Dermis blood vessel endothelial cell (primary cell): Measurements from ENCODE around the gene COX7B2. TPM values are rescaled to one million over a fixed set of nuclear protein-coding genes. Genes with fewer than 3 reads are reported as not detected.

Source experiments
- DNase-seq: peaks from one replicate; pipeline ENCODE4 v3.0.0; 2010
- total RNA-seq: library from RNA; depleted of rRNA; stranded (reverse); fragments of >200 nt; gene quantifications from 2 replicates; pipeline ENCODE4 v1.2.3, GENCODE V29; 2014

Gene COX7B2
- not detected in 2 replicates for total RNA-seq

- DNase-seq = no peak
These were observed at the start of gene COX7B2 for GRCh38 chr4:46909078-46909477. Gene COX7B2, minus strand, starts transcription at chr4:46909245. Its CDS starts 174,053 bp downstream, at chr4:46735192.

- DNase-seq = no peak
These were observed 47.4 kb upstream of the COX7B2 start for GRCh38 chr4:46956451-46956850.

- DNase-seq = no peak
These were observed 46.6 kb upstream of the COX7B2 start for GRCh38 chr4:46955601-46956000.

- no peak for DNase-seq
These were observed 45.6 kb upstream of the COX7B2 start for GRCh38 chr4:46954643-46955042.

- no peak for DNase-seq
These were observed 44.5 kb upstream of the COX7B2 start for GRCh38 chr4:46953564-46953963.

GRCh38 chr4:46952451-46952850 is 43.4 kb upstream of the COX7B2 start:
- DNase-seq = no peak

- no peak for DNase-seq
These were observed 41.8 kb upstream of the COX7B2 start for GRCh38 chr4:46950826-46951225.

- DNase-seq = no peak
These were observed 40.8 kb upstream of the COX7B2 start for GRCh38 chr4:46949822-46950221.

- DNase-seq = no peak
These were observed 38.5 kb upstream of the COX7B2 start for GRCh38 chr4:46947541-46947940.

GRCh38 chr4:46946919-46947536 is 38.0 kb upstream of the COX7B2 start:
- peak; percentile 20 for DNase-seq

GRCh38 chr4:46945062-46945461 is 36.0 kb upstream of the COX7B2 start:
- DNase-seq = no peak

GRCh38 chr4:46944345-46944744 is 35.3 kb upstream of the COX7B2 start:
- no peak for DNase-seq

GRCh38 chr4:46937493-46937892 is 28.4 kb upstream of the COX7B2 start:
- peak; percentile 38 for DNase-seq

- DNase-seq = no peak
These were observed 25.7 kb upstream of the COX7B2 start for GRCh38 chr4:46934726-46935125.

GRCh38 chr4:46933686-46934085 is 24.6 kb upstream of the COX7B2 start:
- DNase-seq = no peak

- DNase-seq = peak; percentile 62
These were observed 22.9 kb upstream of the COX7B2 start for GRCh38 chr4:46931981-46932380.

- no peak for DNase-seq
These were observed 21.8 kb upstream of the COX7B2 start for GRCh38 chr4:46930891-46931290.

GRCh38 chr4:46927201-46927600 is 18.2 kb upstream of the COX7B2 start:
- DNase-seq = no peak

GRCh38 chr4:46924789-46925529 is 15.9 kb upstream of the COX7B2 start:
- DNase-seq = no peak

GRCh38 chr4:46922205-46922604 is 13.2 kb upstream of the COX7B2 start:
- DNase-seq = no peak

- no peak for DNase-seq
These were observed 897 bp downstream of the COX7B2 start for GRCh38 chr4:46908148-46908547.

GRCh38 chr4:46900082-46900481 is 9.0 kb downstream of the COX7B2 start:
- DNase-seq = no peak

- no peak for DNase-seq
These were observed 14.2 kb downstream of the COX7B2 start for GRCh38 chr4:46894826-46895225.

GRCh38 chr4:46890056-46890455 is 19.0 kb downstream of the COX7B2 start:
- DNase-seq = no peak

GRCh38 chr4:46889410-46889809 is 19.6 kb downstream of the COX7B2 start:
- no peak for DNase-seq
